Ovary (tissue), 3 donors: ENCODE results near the gene NLK.
"Not testable (repeated sequence)": the region's sequence is repeated elsewhere in the genome, so short reads cannot be mapped to it uniquely, and the experiment has no call there.

Source experiments
- CTCF ChIP-seq, 3 donors: fragments of 450-650 bp in 2 of 3; fragments of 200-600 bp in 1 of 3; IDR thresholded peaks; one replicate each; pipeline versions ENCODE4 v1.5.1 to v1.8.0; 2016 to 2022; ENCODE audit warnings: antibody characterized with exemption in 3 of 3, mild to moderate bottlenecking in 1 of 3
- EP300 ChIP-seq: sonication (generic); formaldehyde crosslinking; IDR thresholded peaks from one replicate; pipeline ENCODE4 v1.6.1; 2017; ENCODE audit warnings: antibody characterized with exemption
- POLR2A ChIP-seq: fragments of 450-650 bp; IDR thresholded peaks from one replicate; pipeline ENCODE4 v1.6.1; 2017; ENCODE audit warnings: antibody characterized with exemption, mild to moderate bottlenecking, moderate library complexity
- donor health status: DM: no; HTN: no; CAD: no.

- TF ChIP-seq POLR2A; CTCF (IDR thresholded peaks at IDR 0.05); EP300: not testable (repeated sequence)
Observed at GRCh38 chr17:28098591-28098990, 56.1 kb downstream of the NLK start.
